Measurements from ENCODE around the gene VENTX. TPM values are rescaled to one million over a fixed set of nuclear protein-coding genes. Genes with fewer than 3 reads are reported as not detected.

Gene VENTX
- total RNA-seq, 1 donor from 2014 or later, result 0.13 TPM

DNA sequence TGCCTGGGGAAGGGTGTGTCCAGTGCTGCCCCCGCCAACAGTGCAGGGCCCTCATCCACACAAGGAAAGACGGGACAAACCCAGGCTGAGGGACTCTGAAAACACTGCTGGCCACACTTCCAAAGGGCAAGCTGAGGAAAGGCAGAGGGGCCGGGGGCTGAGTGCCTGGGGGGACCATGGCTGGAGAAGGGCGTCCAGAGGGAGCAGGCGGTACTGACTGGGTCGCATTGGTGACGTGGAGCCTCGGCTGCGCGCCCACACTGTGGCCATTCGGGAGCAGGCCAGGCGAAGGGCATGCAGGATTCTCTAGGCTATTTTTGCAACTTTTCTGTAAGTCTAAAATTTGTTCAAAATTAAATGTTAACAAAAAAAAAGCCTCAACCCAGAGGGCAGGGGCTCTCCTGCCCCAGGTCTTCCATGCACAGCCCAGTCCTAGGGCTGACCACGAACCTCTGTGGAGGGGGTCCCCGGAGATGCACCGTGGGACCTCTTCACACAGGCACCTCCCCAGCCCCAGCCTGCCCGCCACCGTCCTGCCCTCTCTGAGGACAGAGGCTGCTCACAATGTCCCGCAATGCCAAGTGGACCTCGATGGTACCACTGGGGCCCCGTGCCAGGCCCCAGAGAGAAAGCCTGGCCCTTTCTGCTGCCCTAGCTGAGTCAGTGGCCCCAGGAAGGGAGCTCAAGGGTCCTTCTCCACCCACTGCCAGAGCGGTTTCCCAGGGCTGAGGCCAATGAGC, 28.6 kb downstream of the VENTX start:
- no peak for ATAC-seq (ENCODE audit: low read depth)
- no peaks in the 10 kb centered on the region for H3K27me3 Mint-ChIP-seq
- POLR2A ChIA-PET, result interaction anchor here (7.0 kb wide), 1 partner anchor 8 kb away, joined by 85 read pairs; the partner anchor contains the start of gene ADAM8
- H3K4me3 Mint-ChIP-seq, result no peak overlapping the region
- TF ChIP-seq, protein P1, sequence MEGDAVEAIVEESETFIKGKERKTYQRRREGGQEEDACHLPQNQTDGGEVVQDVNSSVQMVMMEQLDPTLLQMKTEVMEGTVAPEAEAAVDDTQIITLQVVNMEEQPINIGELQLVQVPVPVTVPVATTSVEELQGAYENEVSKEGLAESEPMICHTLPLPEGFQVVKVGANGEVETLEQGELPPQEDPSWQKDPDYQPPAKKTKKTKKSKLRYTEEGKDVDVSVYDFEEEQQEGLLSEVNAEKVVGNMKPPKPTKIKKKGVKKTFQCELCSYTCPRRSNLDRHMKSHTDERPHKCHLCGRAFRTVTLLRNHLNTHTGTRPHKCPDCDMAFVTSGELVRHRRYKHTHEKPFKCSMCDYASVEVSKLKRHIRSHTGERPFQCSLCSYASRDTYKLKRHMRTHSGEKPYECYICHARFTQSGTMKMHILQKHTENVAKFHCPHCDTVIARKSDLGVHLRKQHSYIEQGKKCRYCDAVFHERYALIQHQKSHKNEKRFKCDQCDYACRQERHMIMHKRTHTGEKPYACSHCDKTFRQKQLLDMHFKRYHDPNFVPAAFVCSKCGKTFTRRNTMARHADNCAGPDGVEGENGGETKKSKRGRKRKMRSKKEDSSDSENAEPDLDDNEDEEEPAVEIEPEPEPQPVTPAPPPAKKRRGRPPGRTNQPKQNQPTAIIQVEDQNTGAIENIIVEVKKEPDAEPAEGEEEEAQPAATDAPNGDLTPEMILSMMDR (IDR thresholded peaks at IDR 0.05), result no peak
- no peak for DNase-seq
- CTCF ChIA-PET, result interaction anchor here (1.4 to 1.7 kb wide), 2 partner anchors 9 to 41 kb away, joined by 3 read pairs; no protein-coding TSS in a partner anchor
- H3K36me3 Mint-ChIP-seq (ENCODE audit: low read depth), result peaks cover 36% of the 10 kb centered on the region
- peaks cover 37% of the 10 kb centered on the region for H3K4me1 Mint-ChIP-seq
- H3K27ac Mint-ChIP-seq, result no peak overlapping the region
- H3K9me3 Mint-ChIP-seq, result no peaks in the 10 kb centered on the region
- intact Hi-C loops (cut with micrococcal nuclease), result no loop called here

DNA sequence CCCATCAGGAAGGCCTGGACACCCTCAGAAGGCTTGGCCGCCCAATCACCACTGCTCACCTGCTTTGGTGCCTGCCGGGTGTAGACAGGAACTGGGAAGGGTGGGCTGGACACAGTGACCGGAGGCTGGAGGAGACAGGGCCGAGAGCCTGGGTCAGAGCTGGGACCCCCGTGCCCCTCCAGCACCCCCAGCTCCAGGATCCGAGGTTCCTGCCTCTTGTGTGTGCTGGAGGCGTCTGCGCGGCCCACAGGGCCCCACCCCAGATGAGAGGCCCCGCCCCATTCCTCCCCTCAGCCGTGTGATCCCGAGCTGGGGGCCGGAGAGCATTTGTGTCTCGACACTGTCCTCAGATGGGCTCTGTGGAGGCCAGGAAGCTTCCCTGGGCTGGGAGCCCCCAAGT, 29.6 kb downstream of the VENTX start:
- POLR2A ChIA-PET, result interaction anchor here (7.0 kb wide), 1 partner anchor 7 kb away, joined by 85 read pairs; the partner anchor contains the start of gene ADAM8
- no peak overlapping the region for H3K27ac Mint-ChIP-seq

GRCh38 chr10:133267829-133268228, 30.2 kb downstream of the VENTX start:
- ChIA-PET POLR2A (no interaction called here), CTCF (interaction anchor here (0.9 to 1.4 kb wide), 2 partner anchors 40 to 124 kb away, joined by 3 read pairs; no protein-coding TSS in a partner anchor)
- intact Hi-C loops (cut with micrococcal nuclease), result no loop called here
- Mint-ChIP-seq H3K4me1 (peaks cover 28% of the 10 kb centered on the region), H3K27ac (no peak overlapping the region), H3K36me3 (ENCODE audit: low read depth) (peaks cover 44% of the 10 kb centered on the region), H3K4me3 (no peak overlapping the region), H3K27me3 (no peaks in the 10 kb centered on the region), H3K9me3 (no peaks in the 10 kb centered on the region)
- TF ChIP-seq, protein P1 (IDR thresholded peaks at IDR 0.05), result no peak
- DNase-seq (no peak), ATAC-seq (ENCODE audit: low read depth) (no peak)

More for the DNA sequence above, 29.6 kb downstream of the VENTX start:
- CTCF ChIA-PET, result interaction anchor here (0.9 to 1.4 kb wide), 2 partner anchors 40 to 124 kb away, joined by 3 read pairs; no protein-coding TSS in a partner anchor
- DNase-seq (no peak), ATAC-seq (ENCODE audit: low read depth) (no peak)
- H3K36me3 Mint-ChIP-seq (ENCODE audit: low read depth), result peaks cover 45% of the 10 kb centered on the region
- TF ChIP-seq, protein P1 (IDR thresholded peaks at IDR 0.05), result no peak
- no peak overlapping the region for H3K4me3 Mint-ChIP-seq
- peaks cover 32% of the 10 kb centered on the region for H3K4me1 Mint-ChIP-seq
- intact Hi-C loops (cut with micrococcal nuclease), result no loop called here
- H3K9me3 Mint-ChIP-seq, result no peaks in the 10 kb centered on the region
- H3K27me3 Mint-ChIP-seq, result no peaks in the 10 kb centered on the region

GRCh38 chr10:133268532-133268931, 30.9 kb downstream of the VENTX start:
- Mint-ChIP-seq H3K4me3 (no peak overlapping the region), H3K9me3 (no peaks in the 10 kb centered on the region), H3K27me3 (no peaks in the 10 kb centered on the region), H3K27ac (no peak overlapping the region), H3K4me1 (peaks cover 22% of the 10 kb centered on the region), H3K36me3 (ENCODE audit: low read depth) (peaks cover 39% of the 10 kb centered on the region)
- CTCF ChIA-PET, result no interaction called here
- intact Hi-C loops (cut with micrococcal nuclease), result no loop called here
- no peak for ATAC-seq (ENCODE audit: low read depth)
- TF ChIP-seq, protein P1 (IDR thresholded peaks at IDR 0.05), result no peak
- no peak for DNase-seq
- POLR2A ChIA-PET, result no interaction called here

DNA sequence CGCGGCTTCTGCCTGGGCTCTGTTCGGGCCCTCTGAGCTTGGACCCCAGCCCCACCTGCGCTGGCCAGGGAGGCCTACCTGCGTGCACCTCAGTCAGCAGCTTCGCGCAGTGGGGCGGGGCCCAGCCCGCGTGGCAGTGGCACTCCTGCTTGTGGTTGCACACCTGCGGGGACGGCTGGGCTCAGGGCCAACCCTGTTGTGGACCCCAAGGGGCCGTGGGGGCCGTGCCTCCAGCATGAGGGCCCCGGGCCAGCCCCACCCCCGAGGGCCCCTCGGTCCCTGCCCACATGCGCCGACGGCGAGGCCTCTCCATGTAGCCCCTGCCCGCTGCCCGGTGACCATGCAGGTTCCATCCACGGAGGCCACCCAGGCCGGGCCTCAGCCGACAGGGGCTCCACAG, 31.7 kb downstream of the VENTX start:
- ChIA-PET CTCF (no interaction called here), POLR2A (no interaction called here)
- H3K27ac Mint-ChIP-seq, result no peak overlapping the region
- DNase-seq, result no peak
- H3K9me3 Mint-ChIP-seq, result no peaks in the 10 kb centered on the region
- H3K36me3 Mint-ChIP-seq (ENCODE audit: low read depth), result peaks cover 37% of the 10 kb centered on the region
- H3K4me3 Mint-ChIP-seq, result no peak overlapping the region
- no peak for ATAC-seq (ENCODE audit: low read depth)
- peaks cover 15% of the 10 kb centered on the region for H3K4me1 Mint-ChIP-seq
- no peaks in the 10 kb centered on the region for H3K27me3 Mint-ChIP-seq
- TF ChIP-seq, protein P1 (IDR thresholded peaks at IDR 0.05), result no peak
- intact Hi-C loops (cut with micrococcal nuclease), result no loop called here

Data from activated B cell treated with CpG ODN at 0.5 μM for 24 hours (primary cell).